Measurements from ENCODE around the gene RAB3GAP1. TPM values are rescaled to one million over a fixed set of nuclear protein-coding genes. Genes with fewer than 3 reads are reported as not detected.

Gene RAB3GAP1
- polyA plus RNA-seq, 1 donor from 2014 or later, result 43.3 TPM

DNA sequence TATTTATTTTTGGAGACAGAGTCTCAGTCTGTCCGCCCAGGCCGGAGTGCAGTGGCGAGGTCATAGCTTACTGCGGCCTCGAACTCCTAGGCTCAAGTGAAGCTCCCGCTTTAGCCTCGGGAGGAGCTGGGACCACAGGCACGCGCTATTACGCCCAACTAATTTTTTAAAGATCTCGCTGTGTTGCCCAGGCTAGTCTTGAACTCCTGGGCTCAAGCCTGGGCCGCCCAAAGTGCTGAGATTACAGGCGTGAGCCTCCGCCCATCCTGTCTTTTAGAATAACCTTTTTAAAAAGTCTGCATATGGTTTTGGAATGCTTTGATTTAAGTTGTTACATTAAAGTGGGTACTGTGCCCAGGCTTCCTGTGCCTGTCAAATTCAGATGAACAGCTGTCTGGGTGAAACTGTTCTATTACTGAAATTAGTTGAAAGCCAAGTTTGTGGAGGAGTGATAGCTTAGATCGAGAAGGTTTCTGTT lies 944 bp downstream of the RAB3GAP1 start:
- peak overlapping the region; percentile 94 for H3K9ac ChIP-seq (ENCODE audit: low read length)
- H3F3A ChIP-seq (ENCODE audit: insufficient read depth, low read length, poor library complexity, severe bottlenecking), result no peaks in the 10 kb centered on the region
- no peaks in the 10 kb centered on the region for H3K36me3 ChIP-seq (ENCODE audit: insufficient read depth, low read length)
- H3K9me2 ChIP-seq (ENCODE audit: insufficient read depth, low read length), result no peaks in the 10 kb centered on the region
- no peaks in the 10 kb centered on the region for H3K27me3 ChIP-seq (ENCODE audit: insufficient read depth, low read depth, low read length)
- peaks cover 48% of the 10 kb centered on the region for H3K79me2 ChIP-seq (replicated peaks; ENCODE audit: insufficient read depth, low read length)
- H4K20me1 ChIP-seq (ENCODE audit: insufficient read depth), result no peaks in the 10 kb centered on the region
- peak overlapping the region; percentile 99 for H3K4me3 ChIP-seq (ENCODE audit: low read length)
- H2AFZ ChIP-seq (ENCODE audit: low read depth, low read length), result peak overlapping the region; percentile 100
- peak overlapping the region; percentile 85 for H3K4me2 ChIP-seq (ENCODE audit: low read length)
- TF ChIP-seq TAF1 (IDR thresholded peaks at IDR 0.05; ENCODE audit: low read depth) (no peak), POLR2AphosphoS5 (IDR thresholded peaks at IDR 0.05) (no peak), EP300 (conservative IDR thresholded peaks at IDR 0.05; ENCODE audit: poor library complexity, severe bottlenecking) (no peak), SMC3 (conservative IDR thresholded peaks at IDR 0.05; ENCODE audit: poor library complexity) (no peak)
- TF ChIP-seq, protein P1, sequence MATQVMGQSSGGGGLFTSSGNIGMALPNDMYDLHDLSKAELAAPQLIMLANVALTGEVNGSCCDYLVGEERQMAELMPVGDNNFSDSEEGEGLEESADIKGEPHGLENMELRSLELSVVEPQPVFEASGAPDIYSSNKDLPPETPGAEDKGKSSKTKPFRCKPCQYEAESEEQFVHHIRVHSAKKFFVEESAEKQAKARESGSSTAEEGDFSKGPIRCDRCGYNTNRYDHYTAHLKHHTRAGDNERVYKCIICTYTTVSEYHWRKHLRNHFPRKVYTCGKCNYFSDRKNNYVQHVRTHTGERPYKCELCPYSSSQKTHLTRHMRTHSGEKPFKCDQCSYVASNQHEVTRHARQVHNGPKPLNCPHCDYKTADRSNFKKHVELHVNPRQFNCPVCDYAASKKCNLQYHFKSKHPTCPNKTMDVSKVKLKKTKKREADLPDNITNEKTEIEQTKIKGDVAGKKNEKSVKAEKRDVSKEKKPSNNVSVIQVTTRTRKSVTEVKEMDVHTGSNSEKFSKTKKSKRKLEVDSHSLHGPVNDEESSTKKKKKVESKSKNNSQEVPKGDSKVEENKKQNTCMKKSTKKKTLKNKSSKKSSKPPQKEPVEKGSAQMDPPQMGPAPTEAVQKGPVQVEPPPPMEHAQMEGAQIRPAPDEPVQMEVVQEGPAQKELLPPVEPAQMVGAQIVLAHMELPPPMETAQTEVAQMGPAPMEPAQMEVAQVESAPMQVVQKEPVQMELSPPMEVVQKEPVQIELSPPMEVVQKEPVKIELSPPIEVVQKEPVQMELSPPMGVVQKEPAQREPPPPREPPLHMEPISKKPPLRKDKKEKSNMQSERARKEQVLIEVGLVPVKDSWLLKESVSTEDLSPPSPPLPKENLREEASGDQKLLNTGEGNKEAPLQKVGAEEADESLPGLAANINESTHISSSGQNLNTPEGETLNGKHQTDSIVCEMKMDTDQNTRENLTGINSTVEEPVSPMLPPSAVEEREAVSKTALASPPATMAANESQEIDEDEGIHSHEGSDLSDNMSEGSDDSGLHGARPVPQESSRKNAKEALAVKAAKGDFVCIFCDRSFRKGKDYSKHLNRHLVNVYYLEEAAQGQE (IDR thresholded peaks at IDR 0.05; ENCODE audit: borderline replicate concordance), result no peak
- TF ChIP-seq, protein P2, sequence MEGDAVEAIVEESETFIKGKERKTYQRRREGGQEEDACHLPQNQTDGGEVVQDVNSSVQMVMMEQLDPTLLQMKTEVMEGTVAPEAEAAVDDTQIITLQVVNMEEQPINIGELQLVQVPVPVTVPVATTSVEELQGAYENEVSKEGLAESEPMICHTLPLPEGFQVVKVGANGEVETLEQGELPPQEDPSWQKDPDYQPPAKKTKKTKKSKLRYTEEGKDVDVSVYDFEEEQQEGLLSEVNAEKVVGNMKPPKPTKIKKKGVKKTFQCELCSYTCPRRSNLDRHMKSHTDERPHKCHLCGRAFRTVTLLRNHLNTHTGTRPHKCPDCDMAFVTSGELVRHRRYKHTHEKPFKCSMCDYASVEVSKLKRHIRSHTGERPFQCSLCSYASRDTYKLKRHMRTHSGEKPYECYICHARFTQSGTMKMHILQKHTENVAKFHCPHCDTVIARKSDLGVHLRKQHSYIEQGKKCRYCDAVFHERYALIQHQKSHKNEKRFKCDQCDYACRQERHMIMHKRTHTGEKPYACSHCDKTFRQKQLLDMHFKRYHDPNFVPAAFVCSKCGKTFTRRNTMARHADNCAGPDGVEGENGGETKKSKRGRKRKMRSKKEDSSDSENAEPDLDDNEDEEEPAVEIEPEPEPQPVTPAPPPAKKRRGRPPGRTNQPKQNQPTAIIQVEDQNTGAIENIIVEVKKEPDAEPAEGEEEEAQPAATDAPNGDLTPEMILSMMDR (IDR thresholded peaks at IDR 0.05; ENCODE audit: poor library complexity, severe bottlenecking), result no peak
- H3K9me3 ChIP-seq (ENCODE audit: low read length), result no peaks in the 10 kb centered on the region
- H3K27ac ChIP-seq (ENCODE audit: low read length), result no peak overlapping the region

DNA sequence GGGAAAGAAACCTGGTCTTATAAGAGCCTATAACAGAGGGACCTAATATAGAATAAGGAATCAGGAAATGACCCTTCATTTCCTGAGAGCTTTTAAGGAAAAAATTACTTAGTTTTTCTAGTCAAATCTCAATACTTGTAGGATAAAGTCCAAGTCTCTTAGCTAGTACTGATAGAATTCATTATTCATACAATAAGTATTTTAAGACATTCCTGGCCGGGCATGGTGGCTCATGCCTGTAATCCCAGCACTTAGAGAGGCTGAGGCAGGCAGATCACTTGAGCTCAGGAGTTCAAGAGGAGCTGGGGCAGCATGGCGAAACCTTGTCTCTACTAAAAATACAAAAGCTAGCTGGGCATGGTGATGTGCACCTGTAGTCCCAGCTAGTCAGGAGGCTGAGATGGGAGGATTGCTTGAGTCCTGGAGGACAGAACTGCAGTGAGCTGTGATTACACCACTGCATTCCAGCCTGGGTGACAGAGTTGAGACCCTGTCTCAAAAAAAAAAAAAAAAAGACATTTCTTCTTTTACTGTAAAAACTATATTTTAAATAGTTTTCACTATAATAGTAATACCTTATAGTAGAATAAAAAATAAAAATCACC lies 3.2 kb downstream of the RAB3GAP1 start:
- Histone ChIP-seq H3K27me3 (ENCODE audit: insufficient read depth, low read depth, low read length) (no peaks in the 10 kb centered on the region), H2AFZ (ENCODE audit: low read depth, low read length) (no peak overlapping the region), H4K20me1 (ENCODE audit: insufficient read depth) (no peaks in the 10 kb centered on the region), H3K4me3 (ENCODE audit: low read length) (peak overlapping the region; percentile 99), H3K9me3 (ENCODE audit: low read length) (no peaks in the 10 kb centered on the region), H3K79me2 (replicated peaks; ENCODE audit: insufficient read depth, low read length) (peaks cover 57% of the 10 kb centered on the region), H3K9ac (ENCODE audit: low read length) (no peak overlapping the region), H3K36me3 (ENCODE audit: insufficient read depth, low read length) (no peaks in the 10 kb centered on the region), H3K9me2 (ENCODE audit: insufficient read depth, low read length) (no peaks in the 10 kb centered on the region), H3F3A (ENCODE audit: insufficient read depth, low read length, poor library complexity, severe bottlenecking) (no peaks in the 10 kb centered on the region), H3K27ac (ENCODE audit: low read length) (no peak overlapping the region), H3K4me2 (ENCODE audit: low read length) (no peak overlapping the region)
- TF ChIP-seq RAD21 (conservative IDR thresholded peaks at IDR 0.05) (no peak), EP300 (conservative IDR thresholded peaks at IDR 0.05; ENCODE audit: poor library complexity, severe bottlenecking) (no peak), TAF1 (IDR thresholded peaks at IDR 0.05; ENCODE audit: low read depth) (no peak), POLR2AphosphoS5 (IDR thresholded peaks at IDR 0.05) (no peak), MXI1 (conservative IDR thresholded peaks at IDR 0.05; ENCODE audit: poor library complexity, severe bottlenecking) (no peak), EZH2 (IDR thresholded peaks at IDR 0.05; ENCODE audit: borderline replicate concordance, insufficient read depth, low read length, poor library complexity, severe bottlenecking) (no peak), SMC3 (conservative IDR thresholded peaks at IDR 0.05; ENCODE audit: poor library complexity) (no peak)
- TF ChIP-seq, protein P2 (IDR thresholded peaks at IDR 0.05; ENCODE audit: poor library complexity, severe bottlenecking), result no peak
- TF ChIP-seq, protein P1 (IDR thresholded peaks at IDR 0.05; ENCODE audit: borderline replicate concordance), result no peak

All from neural cell (in vitro differentiated cells).